ENCODE measurements around the gene MAF. TPM values are rescaled to one million over a fixed set of nuclear protein-coding genes. Genes with fewer than 3 reads are reported as not detected.

MAF gene
- total and polyA plus RNA-seq, 9 of the 15 experiments (the other 6 are each of a cell fraction or from before 2014, with no cell fraction given) = 0.01 to 0.18 TPM; not detected in 7

DNA sequence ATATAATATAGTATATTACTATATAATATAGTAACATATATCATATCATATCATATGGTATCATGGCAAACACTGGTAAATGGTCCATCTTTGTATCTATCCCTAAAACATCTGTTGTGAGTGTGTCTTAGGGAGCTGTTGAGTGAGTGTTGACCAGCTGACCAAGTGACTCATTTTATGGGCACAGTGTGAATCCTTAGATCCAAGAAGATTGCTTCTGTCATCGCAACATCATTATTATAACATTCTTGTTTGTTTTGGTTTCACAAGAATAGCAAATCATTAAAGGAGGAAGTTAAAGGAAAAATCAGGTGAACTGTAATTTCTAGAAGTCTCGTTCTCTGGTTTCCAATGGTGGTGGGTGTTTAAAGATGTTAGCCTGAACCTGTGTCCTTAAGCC lies 11.7 kb upstream of the MAF start:
- TF ChIP-seq KLF16 (IDR thresholded peaks at IDR 0.05) (no peak), BCOR (IDR thresholded peaks at IDR 0.05) (no peak), BRD4 (IDR thresholded peaks at IDR 0.05) (no peak), KDM4B (IDR thresholded peaks at IDR 0.05; ENCODE audit: borderline replicate concordance in 2 of 2, low read depth in 1 of 2) (no peak), ZNF121 (CRISPR knock-in tag; conservative IDR thresholded peaks at IDR 0.05) (no peak), ZNF507 (tag; conservative IDR thresholded peaks at IDR 0.05) (no peak), MTA2 (IDR thresholded peaks at IDR 0.05; ENCODE audit: low read depth) (no peak), CCAR2 (IDR thresholded peaks at IDR 0.05; ENCODE audit: low read depth, low read length) (no peak), ZNF239 (CRISPR knock-in tag; IDR thresholded peaks at IDR 0.05) (no peak), BCL6 (CRISPR knock-in tag; IDR thresholded peaks at IDR 0.05) (no peak), SAFB2 (IDR thresholded peaks at IDR 0.05; ENCODE audit: borderline replicate concordance, low read depth, low read length, severe bottlenecking) (no peak)
- TF ChIP-seq, protein P1, sequence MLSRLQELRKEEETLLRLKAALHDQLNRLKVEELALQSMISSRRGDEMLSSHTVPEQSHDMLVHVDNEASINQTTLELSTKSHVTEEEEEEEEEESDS (CRISPR knock-in tag; IDR thresholded peaks at IDR 0.05) = no peak
- TF ChIP-seq, protein P2, sequence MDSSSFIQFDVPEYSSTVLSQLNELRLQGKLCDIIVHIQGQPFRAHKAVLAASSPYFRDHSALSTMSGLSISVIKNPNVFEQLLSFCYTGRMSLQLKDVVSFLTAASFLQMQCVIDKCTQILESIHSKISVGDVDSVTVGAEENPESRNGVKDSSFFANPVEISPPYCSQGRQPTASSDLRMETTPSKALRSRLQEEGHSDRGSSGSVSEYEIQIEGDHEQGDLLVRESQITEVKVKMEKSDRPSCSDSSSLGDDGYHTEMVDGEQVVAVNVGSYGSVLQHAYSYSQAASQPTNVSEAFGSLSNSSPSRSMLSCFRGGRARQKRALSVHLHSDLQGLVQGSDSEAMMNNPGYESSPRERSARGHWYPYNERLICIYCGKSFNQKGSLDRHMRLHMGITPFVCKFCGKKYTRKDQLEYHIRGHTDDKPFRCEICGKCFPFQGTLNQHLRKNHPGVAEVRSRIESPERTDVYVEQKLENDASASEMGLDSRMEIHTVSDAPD (CRISPR knock-in tag; IDR thresholded peaks at IDR 0.05) = no peak
- no TSS peak for BruUV-seq (replicated peaks)
- Histone ChIP-seq H3K27me3 (ENCODE audit: control insufficient read depth in 2 of 2, insufficient read depth in 2 of 2, low read length in 2 of 2) (peaks cover 4 to 39% of the 10 kb centered on the region in 2 experiments; a peak in 3 of 5 replicates), H3K9me3 (replicated peaks; ENCODE audit: control insufficient read depth, insufficient read depth, low read depth, low read length) (no peaks in the 10 kb centered on the region), H3K4me2 (ENCODE audit: insufficient read depth, low read length) (no peak overlapping the region), H3K79me2 (ENCODE audit: control insufficient read depth, insufficient read depth, low read length) (no peaks in the 10 kb centered on the region), H3K36me3 (ENCODE audit: control insufficient read depth, insufficient read depth, low read length) (no peaks in the 10 kb centered on the region), H3K4me3 (no peak overlapping the region), H4K20me1 (replicated peaks; ENCODE audit: control insufficient read depth, insufficient read depth, low read length) (no peaks in the 10 kb centered on the region), H2AFZ (ENCODE audit: low read depth, low read length) (no peak overlapping the region), H3K4me1 (replicated peaks in 1 of 2; ENCODE audit: control insufficient read depth in 2 of 2, insufficient read depth in 2 of 2, low read length in 2 of 2) (no peaks in the 10 kb centered on the region), H3K9ac (ENCODE audit: insufficient read depth in 1 of 2, low read depth in 2 of 2, low read length in 2 of 2) (no peak overlapping the region), H3K9me1 (ENCODE audit: control insufficient read depth, insufficient read depth, low read length) (no peaks in the 10 kb centered on the region), H3K27ac (ENCODE audit: extremely low read depth, low read depth, low read length) (no peak overlapping the region)
- DNase-seq (ENCODE audit: extremely low read depth in 1 of 4, low spot score in 3 of 4) (no peak), ATAC-seq (no peak), FAIRE-seq (no peak)
- WGBS (ENCODE audit: insufficient coverage, low coverage, missing lambda C conversion rate) = 4% methylated on average over 2 of the region's 2 CpGs
- ChIA-PET CTCF (ENCODE audit: low intra/inter-chr PET ratio) (no interaction called here), POLR2A (no interaction called here)
- intact Hi-C loops (cut with micrococcal nuclease) (no loop called here), in situ Hi-C loops (cut with MboI) (no loop called here)
